Cortex of kidney (tissue), 1 donor: ENCODE data around the gene DSCAM.

ENCODE experiments used
- DNase-seq: peaks from one replicate; lab custom pipeline; 2025; lab: John Stamatoyannopoulos, UW

The DSCAM gene

GRCh38 chr21:40840401-40841125 is 6.4 kb downstream of the DSCAM start:
- DNase-seq = no peak

- DNase-seq = no peak
These were observed 7.4 kb downstream of the DSCAM start for GRCh38 chr21:40839521-40839920.

- DNase-seq = no peak
These were observed 9.5 kb downstream of the DSCAM start for GRCh38 chr21:40837456-40837855.

GRCh38 chr21:40835184-40835694 is 11.7 kb downstream of the DSCAM start:
- DNase-seq = no peak

- no peak for DNase-seq
These were observed 13.8 kb downstream of the DSCAM start for GRCh38 chr21:40833184-40833583.

GRCh38 chr21:40832316-40832715 is 14.6 kb downstream of the DSCAM start:
- DNase-seq = no peak

- DNase-seq = no peak
These were observed 16.1 kb downstream of the DSCAM start for GRCh38 chr21:40830836-40831235.

GRCh38 chr21:40829791-40830190 is 17.2 kb downstream of the DSCAM start:
- DNase-seq = no peak

GRCh38 chr21:40829308-40829707 is 17.6 kb downstream of the DSCAM start:
- no peak for DNase-seq

GRCh38 chr21:40827509-40827908 is 19.4 kb downstream of the DSCAM start:
- no peak for DNase-seq

GRCh38 chr21:40819071-40819900 is 27.7 kb downstream of the DSCAM start:
- DNase-seq = no peak

GRCh38 chr21:40813918-40814317 is 33.0 kb downstream of the DSCAM start:
- no peak for DNase-seq

GRCh38 chr21:40809673-40810197 is 37.2 kb downstream of the DSCAM start:
- DNase-seq = no peak

GRCh38 chr21:40803101-40803500 is 43.9 kb downstream of the DSCAM start:
- DNase-seq = no peak

GRCh38 chr21:40800126-40800525 is 46.8 kb downstream of the DSCAM start:
- no peak for DNase-seq

GRCh38 chr21:40797891-40798290 is 49.1 kb downstream of the DSCAM start:
- no peak for DNase-seq

- no peak for DNase-seq
These were observed 49.5 kb downstream of the DSCAM start for GRCh38 chr21:40797410-40797809.

- DNase-seq = no peak
These were observed 50.5 kb downstream of the DSCAM start for GRCh38 chr21:40796464-40796863.

GRCh38 chr21:40795313-40795712 is 51.6 kb downstream of the DSCAM start:
- no peak for DNase-seq

GRCh38 chr21:40792691-40793456 is 54.1 kb downstream of the DSCAM start:
- no peak for DNase-seq

- no peak for DNase-seq
These were observed 58.3 kb downstream of the DSCAM start for GRCh38 chr21:40788635-40789034.

GRCh38 chr21:40783404-40783803 is 63.6 kb downstream of the DSCAM start:
- no peak for DNase-seq
